WTC11 (cell line): ENCODE results near the gene PHF10. TPM values are rescaled to one million over a fixed set of nuclear protein-coding genes. Genes with fewer than 3 reads are reported as not detected.

Experiments used
- ATAC-seq: fragments of 200-7000 bp; cut with Tn5 transposase; 2 replicates; pipeline ENCODE4 v1.10.0; 2021; ENCODE audit warnings: mild to moderate bottlenecking, moderate library complexity
- CTCF ChIA-PET: fragments of 300-600 bp; sonication (Branson Sonifier 250); formaldehyde crosslinking; loops from one replicate; lab custom pipeline; 2021; ENCODE audit warnings: antibody characterized with exemption; lab: Charles Lee
- POLR2A ChIA-PET: fragments of 350-600 bp; sonication (Branson Sonifier 250); formaldehyde crosslinking; loops from one replicate; lab custom pipeline; 2021; ENCODE audit warnings: antibody characterized with exemption; lab: Charles Lee
- DNase-seq: peaks from one replicate; pipeline ENCODE4 v3.0.0; 2021; ENCODE audit warnings: low spot score
- H3K27ac Mint-ChIP-seq: 2 replicates; pipeline ENCODE4 v1.8.0; 2021; ENCODE audit warnings: mixed read lengths
- H3K27me3 Mint-ChIP-seq: 2 replicates; pipeline ENCODE4 v1.8.0; 2021; ENCODE audit warnings: low read depth, mild to moderate bottlenecking, moderate library complexity, mixed read lengths
- H3K36me3 Mint-ChIP-seq: 2 replicates; pipeline ENCODE4 v1.8.0; 2021; ENCODE audit warnings: mixed read lengths
- H3K4me1 Mint-ChIP-seq: 2 replicates; pipeline ENCODE4 v1.8.0; 2022; ENCODE audit warnings: mixed read lengths
- H3K4me3 Mint-ChIP-seq: 2 replicates; pipeline ENCODE4 v1.8.0; 2021; ENCODE audit warnings: mild to moderate bottlenecking, moderate library complexity, mixed read lengths
- H3K9me3 Mint-ChIP-seq: 2 replicates; pipeline ENCODE4 v1.8.0; 2021; ENCODE audit warnings: mixed read lengths
- AFF4 ChIP-seq: sonication (generic); formaldehyde crosslinking; IDR thresholded peaks from 2 replicates; pipeline ENCODE4 v1.8.1; 2023; ENCODE audit warnings: mild to moderate bottlenecking, missing genetic modification reagents, borderline replicate concordance
- E2F1 ChIP-seq: sonication (generic); formaldehyde crosslinking; IDR thresholded peaks from 2 replicates; pipeline ENCODE4 v1.8.0; 2022; ENCODE audit warnings: mild to moderate bottlenecking, missing genetic modification reagents
- ELF4 ChIP-seq: sonication (generic); formaldehyde crosslinking; IDR thresholded peaks from 2 replicates; pipeline ENCODE4 v1.8.1; 2022; ENCODE audit warnings: low read depth, mild to moderate bottlenecking, moderate library complexity, missing genetic modification reagents
- ETV6 ChIP-seq: sonication (generic); formaldehyde crosslinking; IDR thresholded peaks from 2 replicates; pipeline ENCODE4 v1.8.1; 2022; ENCODE audit warnings: mild to moderate bottlenecking, missing genetic modification reagents
- HMGXB4 ChIP-seq: sonication (generic); formaldehyde crosslinking; IDR thresholded peaks from 2 replicates; pipeline ENCODE4 v1.8.1; 2023; ENCODE audit warnings: mild to moderate bottlenecking, moderate library complexity, missing genetic modification reagents
- JUN ChIP-seq: sonication (generic); formaldehyde crosslinking; IDR thresholded peaks from 2 replicates; pipeline ENCODE4 v1.8.0; 2023; ENCODE audit warnings: mild to moderate bottlenecking, missing genetic modification reagents
- MLX ChIP-seq: sonication (generic); formaldehyde crosslinking; IDR thresholded peaks from 2 replicates; pipeline ENCODE4 v1.8.1; 2023; ENCODE audit warnings: mild to moderate bottlenecking, missing genetic modification reagents, moderate library complexity
- NFE2L1 ChIP-seq: sonication (generic); formaldehyde crosslinking; IDR thresholded peaks from 2 replicates; pipeline ENCODE4 v1.8.1; 2023; ENCODE audit warnings: missing genetic modification reagents
- NR2C2 ChIP-seq: sonication (generic); formaldehyde crosslinking; IDR thresholded peaks from 2 replicates; pipeline ENCODE4 v1.8.0; 2022; ENCODE audit warnings: mild to moderate bottlenecking, missing genetic modification reagents
- PRRX2 ChIP-seq: fragments of 250-450 bp; sonication (Bioruptor Pico); IDR thresholded peaks from 2 replicates; pipeline ENCODE4 v1.8.0; 2021; ENCODE audit warnings: mild to moderate bottlenecking
- RORB ChIP-seq: fragments of 250-450 bp; sonication (Bioruptor Pico); IDR thresholded peaks from 2 replicates; pipeline ENCODE4 v1.9.0; 2021; ENCODE audit warnings: mild to moderate bottlenecking
- SMAD4 ChIP-seq: sonication (generic); formaldehyde crosslinking; IDR thresholded peaks from 2 replicates; pipeline ENCODE4 v1.8.0; 2022; ENCODE audit warnings: mild to moderate bottlenecking, missing genetic modification reagents
- TCF7 ChIP-seq: sonication (generic); formaldehyde crosslinking; IDR thresholded peaks from 2 replicates; pipeline ENCODE4 v1.8.0; 2022; ENCODE audit warnings: mild to moderate bottlenecking, low read depth, missing genetic modification reagents, moderate library complexity
- ZNF219 ChIP-seq: sonication (generic); formaldehyde crosslinking; IDR thresholded peaks from 2 replicates; pipeline ENCODE4 v1.8.0; 2023; ENCODE audit warnings: missing genetic modification reagents, mild to moderate bottlenecking, borderline replicate concordance
- total RNA-seq: library from RNA; stranded (reverse); gene quantifications from 3 replicates; pipeline ENCODE4 v1.2.3, GENCODE V29; 2021

Gene PHF10
- total RNA-seq, 1 experiment from 2014 or later = 39.3 TPM

- TF ChIP-seq AFF4 = no peak
- no peak for TF ChIP-seq NR2C2 (CRISPR knock-in tag)
Measured at GRCh38 chr6:169695131-169695530, 29.2 kb downstream of the PHF10 start (continued).

- POLR2A ChIA-PET = interaction anchor here (0.6 kb wide), 1 partner anchor 616 kb away, joined by 3 read pairs; no protein-coding TSS in a partner anchor
Measured at GRCh38 chr6:169692516-169692915, 31.8 kb downstream of the PHF10 start.

GRCh38 chr6:169691260-169691659 lies 33.0 kb downstream of the PHF10 start:
- H3K27ac Mint-ChIP-seq = no peak overlapping the region
- ChIA-PET CTCF (no interaction called here), POLR2A (no interaction called here)
- no peak for ATAC-seq
- H3K27me3 Mint-ChIP-seq = no peaks in the 10 kb centered on the region
- peaks cover 11% of the 10 kb centered on the region for H3K4me1 Mint-ChIP-seq
- peaks cover 33% of the 10 kb centered on the region for H3K9me3 Mint-ChIP-seq
- no peak overlapping the region for H3K4me3 Mint-ChIP-seq
- no peak for TF ChIP-seq AFF4
- DNase-seq = no peak
- peaks cover 72% of the 10 kb centered on the region for H3K36me3 Mint-ChIP-seq

More at GRCh38 chr6:169692516-169692915, 31.8 kb downstream of the PHF10 start:
- H3K27ac Mint-ChIP-seq = no peak overlapping the region; the same call in 1 of the 2 replicates
- DNase-seq (no peak), ATAC-seq (no peak)
- CTCF ChIA-PET = no interaction called here
- H3K27me3 Mint-ChIP-seq = no peaks in the 10 kb centered on the region
- H3K4me1 Mint-ChIP-seq = peaks cover 11% of the 10 kb centered on the region
- peaks cover 23% of the 10 kb centered on the region for H3K9me3 Mint-ChIP-seq
- no peak overlapping the region for H3K4me3 Mint-ChIP-seq
- TF ChIP-seq SMAD4 (CRISPR knock-in tag) (no peak), HMGXB4 (CRISPR knock-in tag) (no peak), ELF4 (no peak), JUN (CRISPR knock-in tag) (no peak), RORB (CRISPR knock-in tag) (no peak), TCF7 (no peak), MLX (CRISPR knock-in tag) (no peak)
- peaks cover 67% of the 10 kb centered on the region for H3K36me3 Mint-ChIP-seq

GRCh38 chr6:169689287-169689686 lies 35.0 kb downstream of the PHF10 start:
- ATAC-seq = no peak
- ChIA-PET POLR2A (no interaction called here), CTCF (no interaction called here)
- TF ChIP-seq ETV6 (CRISPR knock-in tag) (no peak), ZNF219 (CRISPR knock-in tag) (no peak), NFE2L1 (CRISPR knock-in tag) (no peak), E2F1 (CRISPR knock-in tag) (no peak), PRRX2 (CRISPR knock-in tag) (no peak)
- H3K4me1 Mint-ChIP-seq = peaks cover 11% of the 10 kb centered on the region
- H3K36me3 Mint-ChIP-seq = peaks cover 75% of the 10 kb centered on the region
- no peak overlapping the region for H3K27ac Mint-ChIP-seq
- peaks cover 43% of the 10 kb centered on the region for H3K9me3 Mint-ChIP-seq
- H3K27me3 Mint-ChIP-seq = no peaks in the 10 kb centered on the region
- DNase-seq = no peak
- no peak overlapping the region for H3K4me3 Mint-ChIP-seq
